NT2/D1 (cell line): ENCODE results near the gene ADAM20.

Experiments used
- YY1 ChIP-seq: IDR thresholded peaks from 2 replicates; pipeline ENCODE4 v1.6.1; 2011; ENCODE audit not compliant: insufficient read length, insufficient read depth
- ZNF274 ChIP-seq: IDR thresholded peaks from 2 replicates; pipeline ENCODE4 v1.6.1; 2011; ENCODE audit warnings: mild to moderate bottlenecking, low read depth, low read length

DNA sequence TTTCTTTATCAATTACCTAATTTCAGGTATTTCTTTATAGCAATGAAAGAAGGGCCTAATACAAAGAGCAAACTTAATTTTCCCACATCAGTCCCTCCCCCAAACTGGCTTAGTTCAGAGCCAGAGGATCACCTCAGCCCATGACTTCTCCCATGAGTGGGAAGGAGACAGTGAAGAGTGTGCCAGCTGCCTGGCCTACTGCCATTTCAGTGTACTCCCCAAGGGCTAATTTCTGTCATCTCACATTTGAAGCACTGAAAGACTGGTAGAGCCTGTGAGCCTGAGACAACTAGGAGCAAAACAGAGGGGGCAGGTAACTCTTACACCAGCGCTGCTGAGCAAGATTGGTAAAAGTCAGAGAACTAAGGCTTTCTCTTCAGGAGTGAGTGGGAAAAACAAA, 29.1 kb upstream of the ADAM20 start:
- no peak for TF ChIP-seq ZNF274
- no peak for TF ChIP-seq YY1
